Transverse colon (tissue), 4 donors: Measurements from ENCODE around the gene ALDH8A1. TPM values are rescaled to one million over a fixed set of nuclear protein-coding genes. Genes with fewer than 3 reads are reported as not detected.

Experiments used
- DNase-seq: peaks from one replicate; pipeline ENCODE4 v3.0.0-alpha.2; 2019
- H3K27ac ChIP-seq, 4 donors: fragments of 200-600 bp; sonication (generic); 2 replicates each; pipeline ENCODE4 v1.5.1; 2016 to 2018; ENCODE audit warnings: inconsistent platforms in 4 of 4
- H3K27me3 ChIP-seq: fragments of 200-600 bp; sonication (generic); 2 replicates; pipeline ENCODE4 v1.5.1; 2017; ENCODE audit warnings: inconsistent platforms
- H3K36me3 ChIP-seq, 4 donors: fragments of 200-600 bp; sonication (generic); 2 replicates each; pipeline ENCODE4 v1.5.1; 2017 to 2019; ENCODE audit warnings: inconsistent platforms in 4 of 4
- H3K4me1 ChIP-seq, 4 donors: fragments of 200-600 bp; sonication (generic); 2 replicates each; pipeline ENCODE4 v1.5.1; 2017 to 2020; ENCODE audit warnings: inconsistent platforms in 4 of 4
- H3K4me3 ChIP-seq, 4 donors: fragments of 200-600 bp; sonication (generic); 1 replicate in 1 of 4; 2 replicates in 3 of 4; pipeline versions ENCODE4 v1.5.1 to v1.6.1; 2017 to 2019; ENCODE audit warnings: inconsistent platforms in 4 of 4
- H3K9me3 ChIP-seq, 2 donors: fragments of 200-600 bp; sonication (generic); 2 replicates each; pipeline ENCODE4 v1.5.1; 2017 to 2019; ENCODE audit warnings: inconsistent platforms in 2 of 2
- CTCF ChIP-seq, 5 experiments: fragments of 200-600 bp in 3 of 5; fragments of 450-650 bp in 2 of 5; sonication (generic) in 3 of 5; IDR thresholded peaks; 1 replicate in 2 of 5; 2 replicates in 3 of 5; pipeline ENCODE4 v1.5.1; 2016 to 2017; ENCODE audit warnings: antibody characterized with exemption in 5 of 5, inconsistent platforms in 3 of 5, mild to moderate bottlenecking in 2 of 5, moderate library complexity in 1 of 5
- EP300 ChIP-seq: sonication (generic); formaldehyde crosslinking; IDR thresholded peaks from one replicate; pipeline ENCODE4 v1.6.1; 2017; ENCODE audit warnings: antibody characterized with exemption, low read depth
- POLR2A ChIP-seq: fragments of 450-650 bp; IDR thresholded peaks from one replicate; pipeline ENCODE4 v1.6.1; 2016; ENCODE audit warnings: antibody characterized with exemption, mild to moderate bottlenecking, moderate library complexity
- POLR2AphosphoS5 ChIP-seq, 3 donors: sonication (generic); formaldehyde crosslinking; IDR thresholded peaks; one replicate each; pipeline ENCODE4 v1.6.1; 2016; ENCODE audit warnings: antibody characterized with exemption in 3 of 3
- WGBS, 2 donors: methylation state at CpG; one replicate each; pipeline ENCODE4 v1.1.5; 2018; ENCODE audit warnings: low coverage in 1 of 2; 5-methylcytosine and 5-hydroxymethylcytosine counted together
- in situ Hi-C, 4 donors: fragments of 200-750 bp; cut with MboI; loops; one replicate each; pipeline versions ENCODE4 v1.15.0 to v1.15.1; 2017; ENCODE audit warnings: low sequenced_read_pairs in 3 of 4, low pct_ligation_motif_present in 1 of 4, low pct_unique_long_range_greater_than_20kb in 1 of 4
- intact Hi-C: fragments of 100-400 bp; cut with DNase I; formaldehyde crosslinking; loops from one replicate; pipeline ENCODE4 v1.15.1; 2023; ENCODE audit warnings: low total_unique reads
- total RNA-seq, 4 donors: library from RNA; depleted of rRNA; stranded (reverse); fragments of >200 nt; gene quantifications; one replicate each; pipeline ENCODE4 v1.1.0, GENCODE V29; 2016

The ALDH8A1 gene
- total RNA-seq, 4 donors from 2014 or later: 1.1 to 2.9 (median 2.5) TPM; not detected in 1

- intact Hi-C loops: loop anchor here (2.0 kb wide), 1 partner anchor 21 kb away; no protein-coding TSS in a partner anchor
- Histone ChIP-seq H3K9me3 (no peaks in the 10 kb centered on the region), H3K4me1 (no peaks in the 10 kb centered on the region), H3K27ac (no peak overlapping the region), H3K4me3 (no peak overlapping the region), H3K36me3 (peaks cover 0 to 26% (median 10%) of the 10 kb centered on the region in 4 donors), H3K27me3 (no peaks in the 10 kb centered on the region)
- TF ChIP-seq POLR2A: no peak
- no peak for TF ChIP-seq CTCF (IDR thresholded peaks at IDR 0.05)
- TF ChIP-seq POLR2AphosphoS5 (IDR thresholded peaks at IDR 0.05): no peak
- TF ChIP-seq EP300: no peak
- in situ Hi-C loops: no loop called here
- DNase-seq: no peak
- 50 to 83% methylated on average over 1 of the region's 1 CpG for WGBS, 2 donors
Measured at GRCh38 chr6:134967711-134968110, 17.8 kb upstream of the ALDH8A1 start.

- in situ Hi-C loops: no loop called here
- H3K4me1 ChIP-seq: no peaks in the 10 kb centered on the region
Measured at GRCh38 chr6:134964451-134965203, 14.7 kb upstream of the ALDH8A1 start.

GRCh38 chr6:134962421-134962820, 12.5 kb upstream of the ALDH8A1 start:
- H3K36me3 ChIP-seq: peaks cover 0 to 31% (median 11%) of the 10 kb centered on the region in 4 donors
- no peak overlapping the region for H3K27ac ChIP-seq
- peaks cover 5% of the 10 kb centered on the region in 2 donors for H3K9me3 ChIP-seq
- TF ChIP-seq CTCF (IDR thresholded peaks at IDR 0.05): no peak
- TF ChIP-seq EP300: no peak
- TF ChIP-seq POLR2A: no peak
- no peak for TF ChIP-seq POLR2AphosphoS5 (IDR thresholded peaks at IDR 0.05)
- no peaks in the 10 kb centered on the region for H3K27me3 ChIP-seq
- no peak overlapping the region for H3K4me3 ChIP-seq
- intact Hi-C loops: no loop called here
- no peaks in the 10 kb centered on the region for H3K4me1 ChIP-seq
- in situ Hi-C loops: no loop called here
- no peak for DNase-seq

More at GRCh38 chr6:134964451-134965203, 14.7 kb upstream of the ALDH8A1 start:
- H3K36me3 ChIP-seq: peaks cover 0 to 31% (median 10%) of the 10 kb centered on the region in 4 donors
- H3K27ac ChIP-seq: no peak overlapping the region
- no peak overlapping the region for H3K4me3 ChIP-seq
- TF ChIP-seq CTCF (IDR thresholded peaks at IDR 0.05): no peak
- intact Hi-C loops: no loop called here
- 54 to 78% methylated on average over 1 of the region's 1 CpG for WGBS, 2 donors
- no peak for DNase-seq
- no peaks in the 10 kb centered on the region for H3K27me3 ChIP-seq
- peaks cover 1 to 5% of the 10 kb centered on the region in 2 donors for H3K9me3 ChIP-seq

GRCh38 chr6:134961366-134961765, 11.5 kb upstream of the ALDH8A1 start:
- Histone ChIP-seq H3K9me3 (peaks cover 5% of the 10 kb centered on the region in 2 donors), H3K27ac (no peak overlapping the region), H3K36me3 (peaks cover 0 to 31% (median 9%) of the 10 kb centered on the region in 4 donors), H3K4me1 (no peaks in the 10 kb centered on the region), H3K4me3 (no peak overlapping the region), H3K27me3 (no peaks in the 10 kb centered on the region)
- DNase-seq: no peak
- in situ Hi-C loops (no loop called here), intact Hi-C loops (no loop called here)
- no peak for TF ChIP-seq EP300
- TF ChIP-seq POLR2A: no peak
- TF ChIP-seq CTCF (IDR thresholded peaks at IDR 0.05): no peak
- TF ChIP-seq POLR2AphosphoS5 (IDR thresholded peaks at IDR 0.05): no peak
- 78 to 97% methylated on average over 3 of the region's 3 CpGs for WGBS, 2 donors
